GM18951 (cell line): ENCODE results near the gene COL25A1.
"Not testable (repeated sequence)": the region's sequence is repeated elsewhere in the genome, so short reads cannot be mapped to it uniquely, and the experiment has no call there.

Source experiments
- POLR2A ChIP-seq: IDR thresholded peaks from 4 replicates; pipeline ENCODE4 v1.6.1; 2011; ENCODE audit warnings: mild to moderate bottlenecking; ENCODE audit not compliant: insufficient read length, insufficient read depth; ENCODE audit errors: extremely low read depth
- in situ Hi-C: fragments of 300-500 bp; cut with MboI; formaldehyde crosslinking; loops from one replicate; pipeline ENCODE4 v1.12.0; 2022; ENCODE audit warnings: low sequenced_read_pairs, mixed read lengths, inconsistent platforms; ENCODE audit not compliant: unreplicated experiment

COL25A1 gene

DNA sequence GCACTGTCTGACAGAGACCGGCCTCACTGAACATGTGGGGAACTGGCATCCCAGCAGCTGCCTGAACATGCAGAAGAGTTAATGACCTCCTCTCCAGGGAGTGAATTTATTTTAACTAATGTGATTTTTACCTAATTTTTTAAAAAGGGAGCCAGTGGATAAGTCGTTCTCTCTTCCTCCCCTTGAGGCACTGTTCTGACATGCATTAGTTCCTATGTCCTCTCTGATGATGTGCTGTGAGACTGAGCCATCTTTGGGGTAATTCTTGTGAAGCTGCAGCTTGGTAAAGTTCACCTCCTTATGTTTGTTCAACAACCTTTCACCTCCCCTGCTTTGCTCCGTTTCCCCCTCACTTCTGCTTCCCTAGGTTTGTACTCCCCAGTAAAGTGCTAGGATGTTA, 139.7 kb downstream of the COL25A1 start:
- in situ Hi-C loops = no loop called here

DNA sequence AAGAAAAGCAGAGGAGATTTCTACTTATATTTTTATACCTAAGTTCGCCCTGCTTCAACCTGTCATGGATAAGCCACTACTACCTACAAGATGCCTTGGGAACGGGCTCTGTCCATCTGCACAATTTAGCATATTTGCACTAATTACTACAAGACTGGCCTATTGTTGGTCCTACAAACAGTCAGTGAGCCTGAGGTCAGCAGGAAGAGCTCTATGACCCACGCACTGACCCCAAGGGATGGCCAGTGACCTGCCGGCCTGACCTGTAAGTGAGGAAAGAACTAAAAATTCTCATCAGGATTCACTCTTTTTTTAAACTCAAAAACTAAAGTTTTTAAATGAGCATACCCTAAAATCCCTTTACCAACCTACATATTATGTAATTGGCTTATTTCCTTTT, 142.0 kb downstream of the COL25A1 start:
- in situ Hi-C loops = no loop called here
- no peak for TF ChIP-seq POLR2A

More for the DNA sequence above, 139.7 kb downstream of the COL25A1 start:
- no peak for TF ChIP-seq POLR2A

DNA sequence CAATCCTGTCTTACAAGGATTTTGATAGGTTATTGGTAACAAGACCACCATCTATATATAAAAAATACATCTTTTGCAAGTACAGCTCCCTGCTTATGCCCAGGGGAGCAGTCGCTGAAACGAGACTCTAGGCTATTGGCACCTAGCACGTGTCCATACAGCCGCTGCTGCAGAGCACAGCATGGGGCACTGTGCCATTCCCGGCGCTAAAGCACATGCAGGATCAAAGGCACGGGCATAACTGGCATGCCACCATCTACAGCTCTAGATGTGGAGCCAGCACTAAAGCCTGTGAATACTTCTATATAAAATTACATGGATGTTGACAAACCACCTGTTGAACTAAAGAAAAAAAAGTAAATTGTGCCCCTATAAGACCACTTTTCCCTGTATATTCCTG, 144.8 kb downstream of the COL25A1 start:
- no peak for TF ChIP-seq POLR2A
- in situ Hi-C loops = no loop called here

DNA sequence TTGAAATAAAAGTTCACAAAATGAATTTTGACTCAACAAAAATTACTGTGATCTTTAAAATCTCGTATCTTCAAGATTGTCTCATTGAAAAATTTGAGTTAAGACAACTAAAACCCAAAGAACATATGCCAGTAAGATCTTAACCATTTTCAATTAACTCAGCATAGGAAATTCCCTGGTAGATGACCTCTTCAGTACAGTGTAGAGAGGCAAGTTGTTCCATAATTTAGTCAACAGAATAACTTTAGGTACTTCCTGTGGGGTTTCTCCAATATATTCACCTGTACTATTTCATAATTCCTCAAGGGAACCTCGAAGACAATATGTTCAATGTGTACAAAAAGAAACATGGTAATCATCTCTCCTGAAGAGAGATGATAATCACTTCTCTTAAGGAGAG, 145.3 kb downstream of the COL25A1 start:
- no peak for TF ChIP-seq POLR2A
- in situ Hi-C loops = no loop called here

DNA sequence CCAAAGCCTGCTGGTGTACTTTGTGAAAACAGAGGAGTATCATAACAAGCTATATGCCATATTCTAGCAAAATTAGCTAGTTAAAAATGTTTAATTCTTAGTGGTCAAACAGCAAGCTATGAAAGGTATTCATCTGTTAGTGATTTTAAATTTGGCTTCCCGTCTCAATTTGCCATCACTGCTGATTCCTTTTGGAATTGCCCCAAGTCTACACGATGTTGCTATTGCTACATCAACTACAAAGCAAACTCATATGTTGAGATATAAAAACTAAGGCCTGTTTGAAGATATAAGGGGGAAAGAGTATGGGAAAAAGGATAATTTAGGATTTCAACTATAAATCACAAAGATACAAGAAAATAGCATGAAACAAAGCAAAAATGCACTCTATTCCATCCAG, 146.1 kb downstream of the COL25A1 start:
- no peak for TF ChIP-seq POLR2A
- in situ Hi-C loops = no loop called here

DNA sequence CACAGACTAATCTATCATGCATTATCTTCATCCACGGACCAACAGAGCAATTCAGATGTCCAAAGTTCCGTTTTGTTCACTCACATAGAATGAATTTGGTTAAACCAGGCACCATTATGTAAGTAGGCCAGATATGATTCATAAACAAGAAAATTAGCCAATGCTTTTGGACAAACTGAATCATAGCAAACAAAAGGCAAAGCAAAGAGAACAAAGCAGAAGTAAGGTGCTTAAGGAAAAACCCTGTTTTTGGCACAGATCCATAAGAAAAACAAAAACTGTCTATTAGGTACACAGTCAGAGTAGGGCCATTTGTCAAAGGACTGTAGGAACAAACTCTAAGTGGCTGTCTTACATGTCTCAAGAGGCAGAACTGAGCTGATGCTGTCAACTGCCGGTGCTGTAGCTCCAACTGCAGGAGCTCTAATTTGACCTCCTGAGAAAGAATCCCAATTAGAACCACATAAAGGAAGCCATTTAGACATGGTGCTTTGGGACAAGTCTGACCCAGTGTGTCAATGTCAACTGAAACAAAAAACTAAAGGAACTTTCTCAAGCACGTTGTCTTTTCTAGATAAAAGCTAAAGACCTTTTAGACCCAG, 146.7 kb downstream of the COL25A1 start:
- in situ Hi-C loops = no loop called here
- no peak for TF ChIP-seq POLR2A

DNA sequence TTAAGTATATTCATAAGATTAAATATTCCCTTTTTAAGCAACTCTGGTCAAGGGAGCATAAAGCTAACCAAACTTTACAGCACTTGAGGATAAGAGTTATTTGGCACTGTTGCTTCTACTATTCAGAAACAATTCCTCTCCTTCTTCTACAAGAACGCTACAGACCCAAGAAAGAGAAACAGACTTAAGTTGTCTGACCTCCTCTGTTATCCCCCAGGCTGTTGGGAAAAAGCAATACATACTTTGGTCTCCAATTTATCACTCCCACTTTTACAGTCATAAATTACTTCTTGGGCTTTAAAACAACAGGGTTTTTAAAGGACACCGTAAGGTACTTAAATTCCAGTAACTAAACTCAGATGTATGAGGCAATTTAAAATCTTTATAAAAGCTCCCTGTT, 147.4 kb downstream of the COL25A1 start:
- no peak for TF ChIP-seq POLR2A
- in situ Hi-C loops = no loop called here

DNA sequence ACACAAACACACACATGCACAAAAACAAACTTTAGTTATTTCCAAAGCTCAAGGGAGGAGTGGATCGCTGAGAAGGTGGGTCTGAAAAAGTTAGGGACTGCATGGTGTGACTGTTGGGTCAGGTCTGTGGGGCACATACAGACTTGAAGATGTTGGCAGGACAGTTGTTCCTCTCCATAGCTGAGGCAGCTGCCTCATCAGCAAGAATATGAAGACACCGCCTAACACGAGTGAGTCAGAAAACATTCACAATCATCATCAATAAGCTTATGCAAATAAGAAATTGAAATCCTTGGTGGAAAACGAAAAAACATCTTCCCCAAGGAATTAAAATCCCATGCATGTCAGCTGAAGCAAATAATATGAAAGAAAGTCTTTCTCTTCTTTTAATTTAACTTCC, 148.0 kb downstream of the COL25A1 start:
- in situ Hi-C loops = no loop called here
- no peak for TF ChIP-seq POLR2A

DNA sequence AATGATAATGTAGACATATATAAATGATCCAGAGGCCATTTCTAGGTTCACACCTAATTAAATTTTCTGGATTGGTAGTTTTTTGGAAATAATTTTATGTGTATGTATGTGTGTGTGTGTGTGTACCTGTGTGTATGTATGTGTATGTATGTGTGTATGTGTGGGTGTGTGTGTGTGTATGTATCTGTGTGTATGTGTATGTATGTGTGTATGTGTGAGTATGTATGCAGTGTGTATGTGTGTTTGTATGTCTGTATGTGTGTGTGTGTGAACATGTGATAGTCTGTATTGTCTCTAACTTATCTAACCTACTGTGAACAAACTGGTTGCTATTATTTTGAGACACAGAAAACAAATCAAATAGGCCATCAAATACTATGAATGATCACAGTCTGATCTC, 152.6 kb downstream of the COL25A1 start:
- TF ChIP-seq POLR2A = no peak
- in situ Hi-C loops = no loop called here

DNA sequence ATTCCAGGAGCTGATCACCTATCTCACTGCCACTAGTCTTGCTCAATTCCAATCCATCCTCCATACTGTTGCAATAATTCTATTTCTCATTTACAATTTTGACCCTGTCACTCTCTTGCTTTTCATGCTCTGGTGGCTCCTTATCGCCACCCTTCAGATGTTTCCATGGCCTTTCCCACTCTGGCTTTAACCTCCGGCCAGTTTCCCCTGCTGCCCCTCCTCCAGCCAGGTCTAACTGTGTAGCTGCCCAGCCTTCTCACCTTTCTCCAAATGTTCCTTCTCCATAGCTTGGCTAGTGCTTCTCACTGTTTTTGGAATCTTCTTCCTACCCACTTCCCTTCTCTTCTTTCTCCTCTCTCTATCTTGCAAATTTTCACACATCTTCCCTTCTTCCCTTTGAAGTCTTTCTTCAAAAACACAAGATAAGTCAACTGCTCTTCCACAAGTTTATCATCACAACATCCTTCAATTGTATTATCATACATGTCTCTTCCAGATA, 153.8 kb downstream of the COL25A1 start:
- no peak for TF ChIP-seq POLR2A
- in situ Hi-C loops = no loop called here

DNA sequence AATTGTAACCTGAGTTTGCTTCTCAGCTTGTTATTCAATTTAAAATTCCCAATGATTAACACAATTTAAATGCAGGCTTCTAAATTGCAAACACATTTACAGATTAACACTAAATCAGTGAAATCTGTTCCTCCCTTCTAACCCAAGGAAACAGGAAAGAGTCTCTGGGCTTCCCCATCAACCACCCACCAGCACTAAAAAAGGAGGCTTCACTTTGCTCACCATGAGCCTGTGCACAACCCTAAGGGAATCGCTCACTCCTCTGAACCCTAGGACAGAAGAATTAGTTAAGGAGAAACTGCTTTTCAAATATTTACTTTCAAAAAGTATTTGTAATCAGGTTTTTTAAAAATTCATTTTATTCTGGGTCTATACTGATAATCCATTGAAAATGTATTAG, 155.3 kb downstream of the COL25A1 start:
- no peak for TF ChIP-seq POLR2A
- in situ Hi-C loops = no loop called here

DNA sequence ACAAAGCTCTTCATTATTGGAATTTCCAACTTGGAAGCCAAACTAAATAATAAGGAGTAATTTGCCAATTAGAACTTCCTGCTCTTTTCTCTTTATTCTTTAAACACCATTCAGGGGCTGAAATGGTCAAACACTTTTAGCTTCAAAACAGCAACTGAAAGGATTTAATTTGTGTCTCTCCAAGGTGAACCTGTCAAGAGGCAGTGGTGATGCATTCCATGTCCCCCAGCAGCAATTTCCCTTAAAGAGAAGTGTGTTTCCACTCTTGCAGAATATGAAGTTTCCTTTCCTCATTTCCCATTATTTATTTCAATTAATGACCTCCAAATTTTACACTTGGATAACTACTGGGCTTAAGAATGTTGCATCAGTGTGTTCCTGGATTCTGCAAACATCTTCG, 156.0 kb downstream of the COL25A1 start:
- TF ChIP-seq POLR2A = no peak
- in situ Hi-C loops = no loop called here

DNA sequence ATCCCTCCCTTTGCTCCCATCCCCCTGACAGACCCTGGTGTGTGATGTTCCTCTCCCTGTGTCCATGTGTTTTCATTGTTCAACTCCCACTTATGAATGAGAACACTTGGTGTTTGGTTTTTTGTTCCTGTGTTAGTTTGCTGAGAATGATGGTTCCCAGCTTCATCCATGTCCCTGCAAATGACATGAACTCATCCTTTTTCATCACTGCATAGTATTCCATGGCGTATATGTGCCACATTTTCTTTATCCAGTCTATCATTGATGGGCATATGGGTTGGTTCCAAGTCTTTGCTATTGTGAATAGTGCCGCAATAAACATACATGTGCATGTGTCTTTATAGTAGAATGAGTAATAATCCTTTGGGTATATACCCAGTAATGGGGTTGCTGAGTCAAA, 164.3 kb downstream of the COL25A1 start:
- in situ Hi-C loops = not testable (repeated sequence)

DNA sequence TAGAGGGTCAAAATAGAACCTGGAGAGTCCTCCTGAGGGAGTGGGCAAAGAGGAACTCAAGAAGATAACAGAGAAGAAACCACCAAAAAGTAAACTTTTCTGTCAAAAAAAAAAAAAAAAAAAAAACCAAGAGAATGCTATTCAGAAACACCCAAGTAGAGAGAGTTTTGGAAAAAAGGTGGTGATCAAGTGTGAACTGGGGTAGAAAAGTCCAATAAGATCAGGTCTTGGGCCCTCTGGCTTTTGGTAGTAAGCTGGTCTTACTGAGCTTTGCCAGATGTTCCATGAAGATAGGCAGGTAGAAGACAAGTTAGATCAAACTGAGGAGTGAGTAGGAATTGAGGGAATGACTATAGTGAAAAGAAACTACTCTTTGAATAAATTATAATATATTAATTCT, 167.5 kb downstream of the COL25A1 start:
- in situ Hi-C loops = no loop called here
- TF ChIP-seq POLR2A = no peak

DNA sequence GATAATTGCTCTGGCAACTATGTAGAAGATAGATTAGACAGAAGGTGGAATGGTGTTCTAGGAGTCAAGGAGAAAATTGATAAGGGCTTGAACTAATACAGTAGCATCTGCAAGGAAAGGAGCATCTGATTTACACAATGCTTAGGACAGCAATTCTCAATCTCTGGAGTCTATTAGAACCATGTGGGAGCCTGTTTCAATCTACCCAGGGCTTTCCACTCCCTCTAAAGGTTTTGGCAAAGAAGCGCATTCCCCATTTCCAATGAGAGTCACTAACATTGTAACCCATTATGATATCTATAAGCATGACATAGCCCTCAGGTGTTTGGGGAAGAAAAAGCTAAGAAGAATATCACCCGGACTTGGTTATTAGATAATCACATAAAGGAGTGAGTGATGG, 168.2 kb downstream of the COL25A1 start:
- no peak for TF ChIP-seq POLR2A
- in situ Hi-C loops = no loop called here

DNA sequence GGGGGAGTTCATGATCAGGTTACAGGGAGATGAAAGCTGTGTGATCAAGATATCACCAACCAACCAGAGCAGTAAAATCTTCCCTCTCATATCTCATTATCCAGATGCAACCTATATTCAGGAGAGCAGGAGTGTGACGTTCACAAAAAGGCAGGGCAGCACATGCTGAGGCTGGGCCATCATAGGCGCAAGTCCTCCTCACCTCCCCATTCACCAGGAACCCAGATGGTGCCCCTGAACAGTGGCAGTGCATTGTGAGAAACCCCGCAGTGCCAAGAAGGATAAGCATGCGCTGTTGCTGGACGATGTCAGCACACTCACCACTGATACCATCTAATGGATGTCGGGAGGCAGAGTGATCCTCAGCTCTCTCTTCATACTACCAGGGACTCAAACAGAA, 170.9 kb downstream of the COL25A1 start:
- TF ChIP-seq POLR2A = no peak
- in situ Hi-C loops = no loop called here

DNA sequence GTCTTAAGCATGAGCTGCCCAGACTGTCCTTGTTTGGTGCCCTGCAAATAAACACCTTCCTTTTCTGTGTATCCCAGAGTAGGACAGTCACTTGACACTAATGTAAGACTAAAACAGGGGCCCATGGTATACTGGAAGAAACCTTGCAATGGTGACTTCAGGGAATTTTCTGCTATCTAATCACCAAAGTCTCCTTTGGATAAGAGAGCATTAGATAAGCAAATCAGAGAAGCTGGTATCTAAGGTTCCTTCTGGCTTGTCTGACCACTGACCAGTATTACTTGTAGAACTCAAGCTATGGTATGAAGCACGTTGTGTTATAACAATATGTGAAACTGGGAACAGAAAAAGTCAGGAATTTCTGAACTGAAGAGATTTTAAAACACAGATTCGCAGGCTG, 173.9 kb downstream of the COL25A1 start:
- no peak for TF ChIP-seq POLR2A
- in situ Hi-C loops = no loop called here
